A549 (cell line): ENCODE data around the gene TRAPPC14. TPM values are rescaled to one million over a fixed set of nuclear protein-coding genes. Genes with fewer than 3 reads are reported as not detected.

ENCODE experiments used
- ATAC-seq, 2 experiments: fragments of 200-7000 bp in 1 of 2; fragments of >200 bp in 1 of 2; cut with Nextera tagmentation in 1 of 2; cut with Tn5 transposase in 1 of 2; 3 replicates each; pipeline versions ENCODE4 v1.8.0 to v1.9.1; 2018 to 2020; ENCODE audit warnings: mild to moderate bottlenecking in 1 of 2, moderate library complexity in 1 of 2
- CTCF ChIA-PET: fragments of 300-600 bp; sonication (Branson Sonifier 250); formaldehyde crosslinking; extraction: SDS; loops from one replicate; lab custom pipeline; 2021; ENCODE audit warnings: antibody characterized with exemption, inconsistent platforms; lab: Yijun Ruan, JAX
- POLR2A ChIA-PET: fragments of 350-600 bp; formaldehyde crosslinking; extraction: SDS; loops from one replicate; lab custom pipeline; 2021; ENCODE audit warnings: antibody characterized with exemption, inconsistent platforms; lab: Yijun Ruan, JAX
- DNase-seq, 2 experiments: peaks; one replicate each; pipeline versions ENCODE4 v3.0.0 to v3.0.0-alpha.2; 2011 to 2016; ENCODE audit warnings: low read depth in 1 of 2, low spot score in 1 of 2
- FAIRE-seq: peaks from 2 replicates; lab custom pipeline; 2011; peaks lifted over from hg19 to GRCh38; lab: Jason Lieb, UNC
- H3K27ac ChIP-seq, 2 experiments: fragments of >200 bp; sonication (Bioruptor Twin); formaldehyde crosslinking; 3 replicates each; pipeline ENCODE4 v1.5.1; 2016 to 2017
- H3K4me1 ChIP-seq: fragments of >200 bp; sonication (Bioruptor Twin); formaldehyde crosslinking; 3 replicates; pipeline ENCODE4 v1.6.1; 2016
- H3K4me2 ChIP-seq: fragments of >200 bp; sonication (Bioruptor Twin); formaldehyde crosslinking; 3 replicates; pipeline ENCODE4 v1.6.1; 2016
- H3K4me3 ChIP-seq: fragments of >200 bp; sonication (Bioruptor Twin); formaldehyde crosslinking; 3 replicates; pipeline ENCODE4 v1.5.1; 2016
- H3K9me3 ChIP-seq: fragments of >200 bp; sonication (Bioruptor Twin); formaldehyde crosslinking; 3 replicates; pipeline ENCODE4 v1.6.1; 2016
- ATOH8 ChIP-seq: fragments of 250-450 bp; sonication (Bioruptor Pico); IDR thresholded peaks from 2 replicates; pipeline ENCODE4 v1.5.0; 2020; ENCODE audit warnings: low read depth, mild to moderate bottlenecking, moderate library complexity
- BCL3 ChIP-seq: fragments of >200 bp; sonication (Bioruptor Twin); formaldehyde crosslinking; IDR thresholded peaks from 3 replicates; pipeline ENCODE4 v1.6.1; 2016
- CBX8 ChIP-seq: fragments of 200-600 bp; sonication (generic); IDR thresholded peaks from 2 replicates; pipeline ENCODE4 v1.6.1; 2016
- CEBPB ChIP-seq, 2 experiments: fragments of >200 bp in 1 of 2; sonication (Bioruptor Twin) in 1 of 2; formaldehyde crosslinking in 1 of 2; IDR thresholded peaks; 2 replicates each; pipeline ENCODE4 v1.6.1; 2012 to 2016
- EHF ChIP-seq: fragments of 250-450 bp; sonication (Bioruptor Pico); IDR thresholded peaks from 2 replicates; pipeline ENCODE4 v1.5.0; 2020; ENCODE audit warnings: mild to moderate bottlenecking
- ELK1 ChIP-seq: fragments of 150-350 bp; IDR thresholded peaks from 2 replicates; pipeline ENCODE4 v1.6.1; 2014; ENCODE audit warnings: low read depth, mild to moderate bottlenecking, low read length
- ESRRA ChIP-seq: fragments of 150-350 bp; IDR thresholded peaks from 2 replicates; pipeline ENCODE4 v1.6.1; 2014; ENCODE audit warnings: mild to moderate bottlenecking, low read length, borderline replicate concordance
- FOSB ChIP-seq: fragments of 250-450 bp; sonication (Bioruptor Pico); IDR thresholded peaks from 2 replicates; pipeline ENCODE4 v1.5.0; 2020; ENCODE audit warnings: mild to moderate bottlenecking, moderate library complexity
- HMGXB4 ChIP-seq: fragments of 250-450 bp; sonication (Bioruptor Pico); IDR thresholded peaks from 2 replicates; pipeline ENCODE4 v1.5.0; 2021; ENCODE audit warnings: mild to moderate bottlenecking, moderate library complexity, borderline replicate concordance
- HOXA7 ChIP-seq: fragments of 250-450 bp; sonication (Bioruptor Pico); IDR thresholded peaks from 2 replicates; pipeline ENCODE4 v1.5.0; 2020; ENCODE audit warnings: mild to moderate bottlenecking, moderate library complexity
- HOXB13 ChIP-seq: fragments of 250-450 bp; sonication (Bioruptor Pico); IDR thresholded peaks from 2 replicates; pipeline ENCODE4 v1.5.0; 2020; ENCODE audit warnings: low read depth, mild to moderate bottlenecking, moderate library complexity
- KDM5A ChIP-seq: fragments of 200-600 bp; sonication (generic); IDR thresholded peaks from 2 replicates; pipeline ENCODE4 v1.6.1; 2016; ENCODE audit warnings: antibody characterized with exemption, mild to moderate bottlenecking
- PBX3 ChIP-seq: IDR thresholded peaks from 2 replicates; pipeline ENCODE4 v1.6.1; 2012
- PHF8 ChIP-seq: fragments of 200-600 bp; sonication (generic); IDR thresholded peaks from 2 replicates; pipeline ENCODE4 v1.6.1; 2016; ENCODE audit warnings: low read depth, mild to moderate bottlenecking, antibody characterized with exemption, moderate library complexity, borderline replicate concordance
- RCOR1 ChIP-seq: fragments of 150-350 bp; IDR thresholded peaks from 2 replicates; pipeline ENCODE4 v1.6.1; 2014; ENCODE audit warnings: antibody characterized with exemption, low read length, low read depth
- REST ChIP-seq: fragments of 200-600 bp; sonication (generic); IDR thresholded peaks from 2 replicates; pipeline ENCODE4 v1.6.1; 2016; ENCODE audit warnings: antibody characterized with exemption, mild to moderate bottlenecking, moderate library complexity
- RNF2 ChIP-seq: fragments of 200-600 bp; sonication (generic); IDR thresholded peaks from 2 replicates; pipeline ENCODE4 v1.6.1; 2016; ENCODE audit warnings: low read depth, mild to moderate bottlenecking, antibody characterized with exemption, moderate library complexity, borderline replicate concordance
- SREBF2 ChIP-seq: fragments of 450-650 bp; IDR thresholded peaks from 2 replicates; pipeline ENCODE4 v1.6.1; 2014; ENCODE audit warnings: mild to moderate bottlenecking, moderate library complexity
- TFCP2L1 ChIP-seq: fragments of 250-450 bp; sonication (Bioruptor Pico); IDR thresholded peaks from 2 replicates; pipeline ENCODE4 v1.5.0; 2021; ENCODE audit warnings: mild to moderate bottlenecking
- ZC3H11A ChIP-seq: fragments of 450-650 bp; IDR thresholded peaks from 2 replicates; pipeline ENCODE4 v1.6.1; 2014; ENCODE audit warnings: antibody characterized with exemption, mild to moderate bottlenecking
- ZSCAN20 ChIP-seq: fragments of 250-450 bp; sonication (Bioruptor Pico); IDR thresholded peaks from 2 replicates; pipeline ENCODE4 v1.8.0; 2022; ENCODE audit warnings: mild to moderate bottlenecking, moderate library complexity
- WGBS: methylation state at CpG from one replicate; pipeline ENCODE4 v1.1.6; 2017; ENCODE audit errors: missing lambda C conversion rate; 5-methylcytosine and 5-hydroxymethylcytosine counted together
- polyA plus RNA-seq, 4 experiments: library from polyadenylated mRNA; depleted of rRNA in 3 of 4; stranded (reverse); fragments of >200 nt; fragmentation: RNase III in 1 of 4; extraction: RNeasy Plus Mini Kit Qiagen cat#74134 plus additional on column Dnase treatment in 1 of 4; gene quantifications; 2 replicates in 3 of 4; 3 replicates in 1 of 4; pipeline ENCODE4 v1.2.3, GENCODE V29; 2011 to 2017

Gene TRAPPC14
- polyA plus RNA-seq, 2 of the 4 experiments (the other 2 are of a cell fraction) = 3.4 to 14.1 TPM

GRCh38 chr7:100170101-100170897, 11.8 kb upstream of the TRAPPC14 start:
- 82% methylated on average over 11 of the region's 11 CpGs for WGBS
- DNase-seq (no peak), ATAC-seq (no peak), FAIRE-seq (no peak)
- ChIA-PET CTCF (no interaction called here), POLR2A (no interaction called here)
- peak overlapping the region; percentile 87; the same call in 2 of the 3 replicates for H3K4me2 ChIP-seq
- H3K27ac ChIP-seq = no peak overlapping the region
- no peak overlapping the region; the same call in 2 of the 3 replicates for H3K4me3 ChIP-seq
- no peaks in the 10 kb centered on the region for H3K9me3 ChIP-seq
- H3K4me1 ChIP-seq = no peaks in the 10 kb centered on the region; the same call in 2 of the 3 replicates
- no peak for TF ChIP-seq HOXB13 (CRISPR knock-in tag)
- no peak for TF ChIP-seq BCL3
- TF ChIP-seq EHF = no peak
- TF ChIP-seq TFCP2L1 = no peak
- TF ChIP-seq REST = no peak
- no peak for TF ChIP-seq PHF8
- TF ChIP-seq CEBPB (IDR thresholded peaks at IDR 0.05) = no peak
- no peak for TF ChIP-seq HMGXB4
- TF ChIP-seq ELK1 = no peak

- Histone ChIP-seq H3K9me3 (no peaks in the 10 kb centered on the region), H3K4me2 (no peak overlapping the region)
- no peak for DNase-seq
- CTCF ChIA-PET = no interaction called here
- FAIRE-seq = no peak
- 75% methylated on average over 11 of the region's 11 CpGs for WGBS
- no peak for ATAC-seq
- TF ChIP-seq PBX3 (no peak), SREBF2 (no peak), RCOR1 (no peak), ATOH8 (CRISPR knock-in tag) (no peak), KDM5A (no peak), HOXA7 (no peak), EHF (no peak), ZC3H11A (no peak), RNF2 (no peak), ESRRA (no peak), CBX8 (no peak), FOSB (CRISPR knock-in tag) (no peak), ZSCAN20 (CRISPR knock-in tag) (no peak)
- TF ChIP-seq, all 56 proteins: peak for 0
- Histone ChIP-seq H3K4me1 (no peaks in the 10 kb centered on the region; the same call in 2 of the 3 replicates), H3K27ac (no peak overlapping the region), H3K4me3 (no peak overlapping the region)
- POLR2A ChIA-PET = no interaction called here
Observed at GRCh38 chr7:100169147-100169850, 10.8 kb upstream of the TRAPPC14 start.
